Sciatic nerve (tissue), 2 donors: ENCODE measurements around the gene TTN. TPM values are rescaled to one million over a fixed set of nuclear protein-coding genes. Genes with fewer than 3 reads are reported as not detected.
A peak's percentile ranks its signal among the peaks of the same experiment; 100 is the strongest.

Experiments
- ATAC-seq: fragments of 200-7000 bp; cut with Tn5 transposase; one replicate; pipeline ENCODE4 v1.9.1; 2020; ENCODE audit warnings: mild to moderate bottlenecking, moderate library complexity
- DNase-seq: peaks from one replicate; pipeline ENCODE4 v3.0.0-alpha.2; 2020; ENCODE audit warnings: low spot score
- intact Hi-C: fragments of 100-400 bp; cut with DNase I; formaldehyde crosslinking; loops from one replicate; pipeline ENCODE4 v1.14.2; 2022
- total RNA-seq: library from RNA; stranded (reverse); fragmentation: NEBNext Ultra II Directional; extraction: Animal tissue kit (Norgen Biotek cat#: 25700); gene quantifications from one replicate; pipeline ENCODE4 v1.2.1, GENCODE V29; 2021
- donor health status: DM: no; HTN: no; CAD: no.
- donor health status: DM: no; HTN: no; CAD: no.

Gene TTN
- total RNA-seq, 1 donor from 2014 or later: 16.3 TPM

DNA sequence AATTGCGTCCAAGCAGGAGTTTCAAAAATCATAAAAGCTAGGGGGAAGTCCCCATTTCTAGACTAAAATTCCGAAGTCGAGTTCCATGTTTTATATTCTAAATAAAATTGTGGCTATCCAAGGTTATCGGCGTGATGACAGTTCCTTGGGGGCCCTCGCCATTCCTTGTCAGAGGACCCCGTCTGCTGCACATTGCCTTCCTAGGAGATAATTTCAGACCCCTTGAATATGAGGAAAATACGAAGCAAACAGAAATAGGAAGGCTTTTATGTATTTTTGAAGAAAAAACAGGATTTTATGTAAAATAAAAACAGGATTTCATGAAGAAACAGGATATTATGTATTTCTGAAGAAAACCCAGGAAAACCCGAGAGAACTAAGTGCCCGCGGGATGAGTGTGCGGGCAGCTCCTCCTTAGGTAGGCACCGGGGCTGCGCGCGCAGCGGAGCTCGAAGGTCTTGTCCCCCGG lies 327.4 kb downstream of the TTN start:
- intact Hi-C loops: no loop called here
- ATAC-seq: no peak
- no peak for DNase-seq

DNA sequence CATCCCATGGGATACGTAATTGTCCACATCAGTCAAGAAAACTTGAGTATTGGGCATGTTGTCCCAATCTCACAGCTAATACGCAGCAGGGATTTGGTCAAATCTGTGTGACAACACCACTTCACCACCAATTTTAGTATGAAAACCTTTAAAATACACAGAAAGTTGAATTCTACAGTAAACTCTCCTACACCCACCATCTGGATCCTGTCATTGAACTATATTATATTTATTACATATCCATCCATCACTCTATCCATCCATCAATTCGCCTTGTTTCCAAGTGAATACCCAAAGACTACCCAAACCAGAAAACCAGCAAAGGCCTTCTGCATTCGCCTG lies 328.0 kb downstream of the TTN start:
- intact Hi-C loops: no loop called here
- no peak for DNase-seq
- no peak for ATAC-seq

DNA sequence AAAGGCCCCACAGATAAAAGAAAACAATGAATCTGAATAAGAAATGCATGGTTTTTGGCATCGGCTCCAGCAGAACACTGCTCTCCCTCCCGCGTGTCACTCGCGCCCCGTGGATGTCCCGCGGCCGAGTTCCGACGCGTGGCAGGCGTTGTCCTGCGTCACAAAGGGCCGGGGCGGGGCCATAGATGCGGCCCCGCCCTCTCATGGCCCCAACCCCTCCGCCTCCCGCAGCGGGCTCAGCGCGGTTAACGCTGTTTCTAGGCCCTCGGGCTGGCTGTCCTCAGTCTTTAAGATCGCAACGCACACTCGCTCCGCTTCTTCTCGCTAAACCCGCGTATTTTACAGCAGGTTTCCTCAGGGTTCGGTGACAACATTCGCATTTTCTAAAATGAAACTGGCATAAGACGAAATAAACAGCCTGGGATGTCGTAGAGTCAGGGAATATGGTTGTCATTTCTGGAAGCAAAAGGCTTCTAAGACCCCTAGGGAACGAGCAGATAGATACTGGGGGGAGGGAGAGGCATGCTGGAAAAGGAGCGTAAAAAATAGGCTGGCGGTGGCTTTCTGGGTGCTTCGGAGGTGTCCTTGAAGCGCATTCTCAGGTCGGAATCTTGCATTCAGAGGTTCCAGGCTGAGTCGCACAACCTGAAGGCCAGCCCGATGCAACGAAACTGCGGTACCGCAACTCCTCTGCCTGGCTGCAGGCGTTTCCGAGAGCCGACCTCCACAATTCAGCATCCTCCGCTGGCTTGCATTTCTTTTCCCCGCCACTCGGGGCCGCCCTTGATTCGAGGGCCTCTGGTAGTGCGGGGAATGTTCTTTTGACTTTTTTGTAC lies 328.6 kb downstream of the TTN start, which contains the start of gene FKBP7:
TSS of gene FKBP7 (minus strand) at position 162 of the 836 bp plus-strand sequence. CDS start at position 61, 101 bp downstream.
- peak; percentile 94 for DNase-seq
- intact Hi-C loops: no loop called here
- ATAC-seq: peak; percentile 96

DNA sequence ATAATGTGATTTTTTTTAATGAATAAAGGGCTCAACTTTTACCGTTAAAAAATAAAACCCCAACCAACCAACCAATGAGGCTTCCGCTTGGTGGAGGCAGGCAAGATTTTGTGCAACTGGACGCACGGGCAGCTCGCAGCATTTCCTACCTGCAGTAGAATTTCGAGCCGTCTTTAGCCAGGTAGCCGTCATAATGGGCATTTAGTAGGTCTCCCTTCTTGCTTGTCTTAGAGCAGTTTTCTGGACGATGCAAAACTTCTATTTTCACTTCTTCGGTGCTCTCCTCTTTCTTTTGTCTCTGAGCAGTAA lies 329.1 kb downstream of the TTN start:
- no peak for ATAC-seq
- no peak for DNase-seq
- intact Hi-C loops: no loop called here

DNA sequence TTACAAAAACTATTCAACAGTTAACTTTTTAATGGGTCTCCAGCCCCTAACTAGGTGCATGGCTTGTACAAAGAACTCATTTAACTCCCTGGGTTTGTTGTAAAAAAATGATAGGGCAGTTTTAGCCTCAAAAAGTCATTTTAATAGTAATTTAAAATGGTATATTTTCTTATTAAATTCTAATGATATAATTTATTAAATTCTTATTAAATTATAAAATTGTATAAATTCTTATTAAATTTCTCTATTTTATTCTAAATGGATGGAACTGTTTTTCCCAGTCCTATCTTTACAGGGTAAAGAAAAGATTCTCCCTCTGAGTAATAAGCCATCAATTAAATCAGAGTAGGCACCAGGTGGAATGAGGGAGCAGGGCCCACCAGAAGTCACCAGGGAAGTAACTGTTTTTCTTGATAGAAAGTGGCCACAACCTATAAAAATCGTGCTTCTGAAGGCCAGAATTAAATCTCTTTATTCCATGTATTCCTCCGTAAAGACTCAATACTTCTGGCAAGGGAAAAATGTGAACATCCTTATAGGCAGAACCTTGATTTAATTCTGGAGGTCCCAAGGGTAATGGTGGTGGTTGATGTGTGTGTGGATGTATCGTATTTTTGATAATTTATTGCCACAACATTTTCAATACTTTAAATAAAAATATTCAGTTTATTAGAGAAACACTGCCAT lies 329.6 kb downstream of the TTN start:
- DNase-seq (no peak), ATAC-seq (no peak)
- intact Hi-C loops: no loop called here

DNA sequence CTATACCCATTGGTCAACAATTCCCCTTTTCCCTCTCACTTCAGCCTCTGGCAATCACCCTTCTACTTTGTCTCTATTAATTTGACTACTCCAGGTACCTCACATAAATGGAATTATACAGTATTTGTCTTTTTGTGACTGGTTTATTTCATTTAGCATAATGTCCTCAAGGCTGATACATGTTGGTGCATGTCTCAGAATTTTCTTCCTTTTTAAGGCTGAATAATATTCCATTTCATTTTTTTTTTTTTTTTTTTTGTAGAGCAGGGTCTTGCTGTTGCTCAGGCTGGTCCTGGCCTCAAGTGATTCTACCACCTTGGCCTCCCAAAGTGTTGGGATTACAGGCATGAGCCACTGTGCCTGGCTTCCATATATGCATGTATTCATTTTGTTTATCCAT lies 330.7 kb downstream of the TTN start:
- DNase-seq (no peak), ATAC-seq (no peak)
- intact Hi-C loops: no loop called here

Other genes with a start within 250 kb of the TTN start
- gene CCDC141, start 242.7 kb upstream of the TTN start, total RNA-seq: 12.3 TPM